Measurements from ENCODE around the gene MYL6. TPM values are rescaled to one million over a fixed set of nuclear protein-coding genes. Genes with fewer than 3 reads are reported as not detected.

The MYL6 gene
- total RNA-seq, 4 donors from 2014 or later, result 1,103 to 4,858 (median 2,577) TPM

DNA sequence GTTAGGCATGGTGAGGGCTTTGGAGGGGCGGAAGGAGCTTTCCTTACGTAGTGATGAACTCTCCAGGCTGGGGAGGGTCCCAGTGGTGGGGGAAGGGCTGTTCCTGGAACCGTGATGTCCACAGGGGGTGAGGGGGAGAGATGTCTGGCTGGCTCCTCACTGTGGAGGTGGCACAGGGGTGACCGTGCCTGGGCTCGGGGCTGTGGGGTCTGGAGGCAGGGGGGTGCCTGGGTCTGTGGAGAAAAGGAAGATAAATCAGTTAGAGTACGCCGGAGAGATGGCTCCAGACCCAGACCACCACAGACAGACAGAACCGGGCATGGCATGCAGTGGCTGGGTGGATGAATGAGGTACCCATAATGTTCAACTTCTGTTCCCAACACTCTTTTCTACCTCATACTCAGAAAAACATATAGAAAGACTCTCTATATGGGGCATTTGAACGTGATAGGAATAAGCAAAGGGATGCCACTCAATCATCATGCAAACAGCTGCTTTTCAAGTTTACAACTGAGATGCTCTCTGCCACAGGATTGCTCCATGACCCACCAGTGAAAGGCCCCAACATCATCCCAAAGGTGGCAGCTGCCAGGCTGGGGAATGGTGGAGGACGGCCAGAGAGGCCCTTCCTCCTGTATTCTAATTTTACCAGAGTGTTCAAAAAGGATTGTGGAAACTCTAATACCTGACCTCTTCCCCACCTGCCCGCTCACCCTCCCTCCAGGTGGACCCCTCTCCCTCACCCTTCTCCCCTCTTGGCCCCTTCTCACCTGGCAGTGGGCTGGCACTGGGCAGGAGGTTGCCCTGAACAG lies 5.6 kb downstream of the MYL6 start:
- Histone ChIP-seq H3K9me3 (no peaks in the 10 kb centered on the region), H3K27me3 (no peaks in the 10 kb centered on the region), H3K4me3 (no peak overlapping the region), H3K27ac (peak overlapping the region in 1 of 2 donors; percentile 99), H3K36me3 (no peaks in the 10 kb centered on the region), H3K4me1 (peaks cover 0 to 16% of the 10 kb centered on the region in 2 donors)
- no peak for DNase-seq
- intact Hi-C loops (cut with DNase I; ENCODE audit: low total_unique reads), result loop anchor here (5.0 kb wide), 1 partner anchor 36 kb away; the partner anchor contains the start of gene ESYT1
- no peak for TF ChIP-seq POLR2A (IDR thresholded peaks at IDR 0.05)
- TF ChIP-seq, protein P1, sequence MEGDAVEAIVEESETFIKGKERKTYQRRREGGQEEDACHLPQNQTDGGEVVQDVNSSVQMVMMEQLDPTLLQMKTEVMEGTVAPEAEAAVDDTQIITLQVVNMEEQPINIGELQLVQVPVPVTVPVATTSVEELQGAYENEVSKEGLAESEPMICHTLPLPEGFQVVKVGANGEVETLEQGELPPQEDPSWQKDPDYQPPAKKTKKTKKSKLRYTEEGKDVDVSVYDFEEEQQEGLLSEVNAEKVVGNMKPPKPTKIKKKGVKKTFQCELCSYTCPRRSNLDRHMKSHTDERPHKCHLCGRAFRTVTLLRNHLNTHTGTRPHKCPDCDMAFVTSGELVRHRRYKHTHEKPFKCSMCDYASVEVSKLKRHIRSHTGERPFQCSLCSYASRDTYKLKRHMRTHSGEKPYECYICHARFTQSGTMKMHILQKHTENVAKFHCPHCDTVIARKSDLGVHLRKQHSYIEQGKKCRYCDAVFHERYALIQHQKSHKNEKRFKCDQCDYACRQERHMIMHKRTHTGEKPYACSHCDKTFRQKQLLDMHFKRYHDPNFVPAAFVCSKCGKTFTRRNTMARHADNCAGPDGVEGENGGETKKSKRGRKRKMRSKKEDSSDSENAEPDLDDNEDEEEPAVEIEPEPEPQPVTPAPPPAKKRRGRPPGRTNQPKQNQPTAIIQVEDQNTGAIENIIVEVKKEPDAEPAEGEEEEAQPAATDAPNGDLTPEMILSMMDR (IDR thresholded peaks at IDR 0.05), result no peak

DNA sequence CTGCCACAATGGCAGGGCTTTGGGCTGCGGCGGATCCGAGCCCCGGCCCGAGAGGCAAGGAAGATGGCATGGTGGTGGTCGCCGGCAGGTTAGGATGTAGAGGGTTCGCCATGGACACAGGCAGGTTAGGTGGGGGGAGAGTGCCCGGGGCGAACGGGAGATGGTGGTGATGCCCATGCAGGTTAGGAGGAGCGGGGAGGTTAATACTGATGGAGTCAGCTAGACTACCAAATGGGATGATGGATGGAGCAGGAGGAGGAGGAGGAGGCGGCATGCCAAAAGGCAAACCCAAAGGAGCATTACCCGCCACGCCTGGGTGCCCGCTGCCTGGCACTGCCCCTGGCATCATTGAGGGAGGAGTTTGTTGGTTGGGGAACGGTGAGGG lies 6.2 kb downstream of the MYL6 start:
- H3K36me3 ChIP-seq, result no peaks in the 10 kb centered on the region
- no peak for DNase-seq
- H3K4me3 ChIP-seq, result no peak overlapping the region
- TF ChIP-seq POLR2A (IDR thresholded peaks at IDR 0.05), result no peak
- TF ChIP-seq, protein P1 (IDR thresholded peaks at IDR 0.05), result no peak
- H3K9me3 ChIP-seq, result no peaks in the 10 kb centered on the region
- H3K27ac ChIP-seq, result no peak overlapping the region
- H3K27me3 ChIP-seq, result no peaks in the 10 kb centered on the region
- peaks cover 0 to 16% of the 10 kb centered on the region in 2 donors for H3K4me1 ChIP-seq
- intact Hi-C loops (cut with DNase I; ENCODE audit: low total_unique reads), result loop anchor here (5.0 kb wide), 1 partner anchor 37 kb away; the partner anchor contains the start of gene ESYT1

DNA sequence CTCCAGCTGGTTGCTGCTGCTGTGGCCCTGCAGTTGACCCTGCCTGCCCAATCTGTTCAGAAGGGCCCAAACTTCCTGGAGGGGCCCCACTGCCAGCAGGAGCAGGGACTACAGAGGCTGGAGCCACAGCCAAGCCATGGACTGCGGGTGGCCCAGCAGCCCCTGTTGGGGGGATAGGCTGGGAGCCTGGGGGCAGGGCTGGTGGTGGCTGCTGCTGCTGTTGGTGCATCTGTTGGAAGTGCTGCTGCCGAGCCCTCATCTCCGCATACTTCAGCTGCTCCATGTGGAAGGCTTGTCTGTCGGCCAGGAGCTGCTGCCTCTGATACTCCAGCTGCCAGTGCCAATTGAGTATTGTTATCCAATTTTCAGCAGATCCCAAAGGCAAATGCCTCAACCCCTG lies 7.2 kb downstream of the MYL6 start:
- Histone ChIP-seq H3K4me3 (no peak overlapping the region), H3K27ac (peak overlapping the region in 1 of 2 donors; percentile 22), H3K9me3 (no peaks in the 10 kb centered on the region), H3K36me3 (no peaks in the 10 kb centered on the region), H3K27me3 (no peaks in the 10 kb centered on the region), H3K4me1 (peaks cover 0 to 16% of the 10 kb centered on the region in 2 donors)
- TF ChIP-seq, protein P1 (IDR thresholded peaks at IDR 0.05), result no peak
- TF ChIP-seq POLR2A (IDR thresholded peaks at IDR 0.05), result no peak
- no peak for DNase-seq
- intact Hi-C loops (cut with DNase I; ENCODE audit: low total_unique reads), result no loop called here

DNA sequence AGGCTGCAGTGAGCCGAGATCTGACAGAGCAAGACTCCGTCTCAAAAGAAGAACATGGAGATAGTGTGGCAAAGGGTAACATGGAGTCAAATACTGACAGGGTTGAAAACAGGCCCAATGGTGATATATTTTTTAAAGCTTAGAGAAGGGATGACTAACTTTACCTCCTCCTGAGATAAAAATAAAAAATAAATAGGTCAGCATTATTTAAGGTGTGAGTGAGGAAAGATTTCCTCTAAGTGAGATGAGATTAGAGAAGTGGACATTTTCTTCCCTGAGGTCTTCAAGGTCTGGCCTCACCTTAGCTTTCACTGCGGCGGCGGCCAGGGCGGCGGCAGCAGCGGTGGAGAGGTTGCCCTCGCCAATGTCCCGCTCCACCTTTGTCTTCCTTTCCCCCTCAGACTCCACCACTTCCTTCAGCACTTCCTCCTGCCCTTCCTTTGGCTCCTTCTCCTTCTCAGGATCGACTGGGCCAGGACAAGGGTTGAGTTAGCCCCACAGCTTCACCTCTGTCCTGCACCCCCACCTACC lies 11.1 kb downstream of the MYL6 start:
- Histone ChIP-seq H3K4me1 (no peaks in the 10 kb centered on the region), H3K9me3 (no peaks in the 10 kb centered on the region), H3K36me3 (no peaks in the 10 kb centered on the region), H3K4me3 (no peak overlapping the region), H3K27ac (no peak overlapping the region), H3K27me3 (no peaks in the 10 kb centered on the region)
- DNase-seq, result no peak
- TF ChIP-seq, protein P1 (IDR thresholded peaks at IDR 0.05), result no peak
- no peak for TF ChIP-seq POLR2A (IDR thresholded peaks at IDR 0.05)
- intact Hi-C loops (cut with DNase I; ENCODE audit: low total_unique reads), result no loop called here

DNA sequence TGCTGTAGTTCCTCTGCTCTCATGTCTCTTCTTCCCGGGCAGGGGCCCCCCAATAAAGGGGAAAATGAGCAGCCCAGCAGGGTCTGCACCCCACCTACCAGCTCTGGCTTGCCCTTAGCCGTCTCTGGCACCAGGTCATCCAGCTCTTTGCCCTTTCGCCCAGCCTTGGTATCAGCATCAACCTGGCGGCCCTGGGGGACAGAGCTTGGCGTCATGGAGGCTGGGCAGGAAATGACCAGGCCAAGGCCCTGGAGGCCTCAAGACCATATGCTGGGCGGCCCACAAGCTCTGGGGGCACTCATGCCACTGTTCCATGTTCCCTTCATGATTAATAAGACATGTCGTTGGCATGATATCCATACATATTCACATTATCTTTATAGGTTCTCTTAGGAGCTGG lies 14.7 kb downstream of the MYL6 start:
- Histone ChIP-seq H3K27me3 (no peaks in the 10 kb centered on the region), H3K36me3 (no peaks in the 10 kb centered on the region), H3K27ac (no peak overlapping the region), H3K4me1 (no peaks in the 10 kb centered on the region), H3K4me3 (no peak overlapping the region), H3K9me3 (no peaks in the 10 kb centered on the region)
- DNase-seq, result no peak
- TF ChIP-seq, protein P1 (IDR thresholded peaks at IDR 0.05), result no peak
- TF ChIP-seq POLR2A (IDR thresholded peaks at IDR 0.05), result no peak
- intact Hi-C loops (cut with DNase I; ENCODE audit: low total_unique reads), result no loop called here

Data from uterus (tissue), 4 donors.